ENCODE measurements around the gene GPR39. TPM values are rescaled to one million over a fixed set of nuclear protein-coding genes. Genes with fewer than 3 reads are reported as not detected.

The GPR39 gene
- total RNA-seq, 1 experiment from 2014 or later, result 0.50 TPM

- Histone ChIP-seq H4K20me1 (ENCODE audit: control insufficient read depth, insufficient read depth, insufficient read length) (no peaks in the 10 kb centered on the region), H3K9me3 (ENCODE audit: control insufficient read depth, low read depth, low read length) (no peaks in the 10 kb centered on the region), H2BK5ac (ENCODE audit: insufficient read length, low read length) (no peak overlapping the region), H2BK120ac (ENCODE audit: low read depth, low read length, poor library complexity, severe bottlenecking) (no peak overlapping the region), H3K27ac (ENCODE audit: insufficient read length, low read depth, low read length) (no peak overlapping the region), H3K14ac (ENCODE audit: insufficient read depth, low read length) (no peak overlapping the region), H3K27me3 (ENCODE audit: insufficient read depth, low read length) (no peaks in the 10 kb centered on the region), H2AK5ac (ENCODE audit: insufficient read length, low read length) (no peak overlapping the region), H3K18ac (ENCODE audit: insufficient read length, low read depth, low read length) (no peak overlapping the region), H3K56ac (ENCODE audit: insufficient read length, low read depth, low read length) (no peak overlapping the region), H4K5ac (ENCODE audit: insufficient read length, low read depth, low read length) (no peak overlapping the region), H3K23ac (ENCODE audit: insufficient read length, low read depth, low read length) (no peak overlapping the region), H4K8ac (replicated peaks; ENCODE audit: insufficient read length, low read depth, low read length) (no peak overlapping the region), H3K9ac (ENCODE audit: extremely low read depth, insufficient read length, low read length) (no peak overlapping the region), H3K79me1 (ENCODE audit: insufficient read depth, low read depth, low read length, poor library complexity, severe bottlenecking) (no peaks in the 10 kb centered on the region), H3K4me2 (ENCODE audit: insufficient read depth, insufficient read length, low read length) (no peak overlapping the region), H2BK15ac (ENCODE audit: low read depth, low read length) (no peak overlapping the region), H3K4me1 (ENCODE audit: insufficient read depth, low read length) (no peaks in the 10 kb centered on the region), H3T11ph (ENCODE audit: low read length) (no peak overlapping the region), H4K91ac (ENCODE audit: insufficient read length, low read depth, low read length) (no peak overlapping the region), H2AFZ (ENCODE audit: low read length) (no peak overlapping the region), H3K4ac (ENCODE audit: low read depth, low read length) (no peak overlapping the region), H3K79me2 (ENCODE audit: insufficient read depth, low read length) (no peaks in the 10 kb centered on the region), H3K23me2 (ENCODE audit: insufficient read length, low read depth, low read length, poor library complexity, severe bottlenecking) (no peaks in the 10 kb centered on the region), H2BK12ac (ENCODE audit: insufficient read length, low read depth, low read length) (no peak overlapping the region), H2BK20ac (ENCODE audit: low read depth, low read length, poor library complexity, severe bottlenecking) (no peak overlapping the region)
- no CpG with 5 or more reads among the region's 2 CpGs for WGBS (ENCODE audit: extremely low coverage, insufficient read length, low lambda C conversion rate)
- no peak for TF ChIP-seq CTCF (conservative IDR thresholded peaks at IDR 0.05)
- DNase-seq, result no peak
- no peaks in the 10 kb centered on the region for H3K4me1 Mint-ChIP-seq
- H3K27ac Mint-ChIP-seq, result no peak overlapping the region
- no peak overlapping the region; a peak in 1 of 5 replicates for H3K4me3 Mint-ChIP-seq
- H3K36me3 Mint-ChIP-seq (ENCODE audit: insufficient read depth in 1 of 3, low read depth in 3 of 3), result 0 out of 7 replicates have a peak, but pooled peaks cover 0 to 7% (median 3%) of the 10 kb centered on the region in 3 experiments
- no peaks in the 10 kb centered on the region; the same call in 1 of the 2 replicates for H3K27me3 Mint-ChIP-seq (ENCODE audit: low read depth)
- H3K9me3 Mint-ChIP-seq, result peaks cover 0 to 10% of the 10 kb centered on the region in 2 experiments; a peak in 4 of 5 replicates
Observed at GRCh38 chr2:132429941-132430573, 13.5 kb downstream of the GPR39 start.

Data from H9 (cell line).